ENCODE data around the gene IL22RA1.

Gene IL22RA1

DNA sequence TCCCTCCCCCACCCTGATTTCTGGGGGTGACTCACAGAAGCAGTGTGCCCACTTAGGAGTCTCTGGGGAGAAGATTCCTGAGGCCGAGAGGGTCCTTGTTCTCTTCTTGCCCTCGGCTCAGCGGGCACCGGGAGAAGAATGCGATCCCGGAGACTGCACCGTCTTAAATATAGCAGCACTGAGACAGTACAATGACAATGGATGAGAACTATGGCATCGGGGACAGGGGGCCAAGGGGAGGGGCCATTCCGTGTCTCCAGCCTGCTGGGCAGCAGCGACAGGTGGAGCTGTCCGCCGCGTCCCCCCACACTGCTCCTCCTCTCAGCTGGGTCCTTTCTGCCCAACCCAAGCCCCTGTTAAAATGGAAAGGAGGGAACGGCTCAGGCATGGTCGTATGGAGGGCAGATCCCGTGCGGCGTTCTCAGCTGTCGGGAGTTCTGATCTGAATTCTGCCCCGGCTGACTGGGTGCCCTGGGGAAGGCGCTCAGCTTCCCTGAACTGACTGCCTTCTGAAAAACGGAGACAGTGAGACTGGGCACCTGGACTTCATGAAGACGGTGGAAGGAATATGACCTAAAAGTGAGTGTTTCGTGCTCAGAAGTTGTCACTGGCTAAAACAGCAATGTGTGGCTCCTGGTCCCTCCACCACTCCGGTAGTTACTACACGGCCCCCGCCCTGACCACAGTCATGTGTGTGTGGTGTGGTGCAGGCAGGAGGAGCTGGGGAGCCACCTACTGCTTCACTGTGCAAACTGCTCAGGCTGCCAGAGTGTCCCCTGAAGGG is 30.8 kb downstream of the IL22RA1 start, which contains the start of gene MYOM3:
MYOM3 (minus strand) TSS at position 140 of the 784 bp plus-strand sequence. CDS start 3,499 bp downstream, outside the sequence.
- Histone ChIP-seq H3F3A (ENCODE audit: insufficient read depth, low read length) (no peaks in the 10 kb centered on the region), H4K20me1 (ENCODE audit: insufficient read depth, low read length) (no peaks in the 10 kb centered on the region), H3K79me2 (ENCODE audit: insufficient read depth, low read length) (no peaks in the 10 kb centered on the region), H3K9me3 (ENCODE audit: low read length) (no peaks in the 10 kb centered on the region), H3K4me3 (ENCODE audit: low read depth, low read length, poor library complexity, severe bottlenecking) (no peak within 1 kb of the TSS), H3K9me2 (ENCODE audit: low read depth, low read length) (no peaks in the 10 kb centered on the region), H2AFZ (ENCODE audit: low read length) (no peak within 1 kb of the TSS), H3K4me1 (ENCODE audit: insufficient read depth, low read length, severe bottlenecking) (no peaks in the 10 kb centered on the region), H3K36me3 (ENCODE audit: insufficient read depth, low read length) (no peaks in the 10 kb centered on the region), H3K27ac (ENCODE audit: low read depth, low read length, poor library complexity, severe bottlenecking) (no peak within 1 kb of the TSS), H3K27me3 (ENCODE audit: insufficient read depth, low read length) (peaks cover 10% of the 10 kb centered on the region; the same call in 1 of the 2 replicates), H3K4me2 (ENCODE audit: low read length) (no peak within 1 kb of the TSS), H3K9ac (ENCODE audit: low read length) (no peak within 1 kb of the TSS)
- TF ChIP-seq EZH2 (IDR thresholded peaks at IDR 0.05; ENCODE audit: borderline replicate concordance, low read length): no peak
- TF ChIP-seq, protein P1, sequence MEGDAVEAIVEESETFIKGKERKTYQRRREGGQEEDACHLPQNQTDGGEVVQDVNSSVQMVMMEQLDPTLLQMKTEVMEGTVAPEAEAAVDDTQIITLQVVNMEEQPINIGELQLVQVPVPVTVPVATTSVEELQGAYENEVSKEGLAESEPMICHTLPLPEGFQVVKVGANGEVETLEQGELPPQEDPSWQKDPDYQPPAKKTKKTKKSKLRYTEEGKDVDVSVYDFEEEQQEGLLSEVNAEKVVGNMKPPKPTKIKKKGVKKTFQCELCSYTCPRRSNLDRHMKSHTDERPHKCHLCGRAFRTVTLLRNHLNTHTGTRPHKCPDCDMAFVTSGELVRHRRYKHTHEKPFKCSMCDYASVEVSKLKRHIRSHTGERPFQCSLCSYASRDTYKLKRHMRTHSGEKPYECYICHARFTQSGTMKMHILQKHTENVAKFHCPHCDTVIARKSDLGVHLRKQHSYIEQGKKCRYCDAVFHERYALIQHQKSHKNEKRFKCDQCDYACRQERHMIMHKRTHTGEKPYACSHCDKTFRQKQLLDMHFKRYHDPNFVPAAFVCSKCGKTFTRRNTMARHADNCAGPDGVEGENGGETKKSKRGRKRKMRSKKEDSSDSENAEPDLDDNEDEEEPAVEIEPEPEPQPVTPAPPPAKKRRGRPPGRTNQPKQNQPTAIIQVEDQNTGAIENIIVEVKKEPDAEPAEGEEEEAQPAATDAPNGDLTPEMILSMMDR (IDR thresholded peaks at IDR 0.05; ENCODE audit: low read length): peak; percentile 38; the same call in 1 of the 2 replicates

DNA sequence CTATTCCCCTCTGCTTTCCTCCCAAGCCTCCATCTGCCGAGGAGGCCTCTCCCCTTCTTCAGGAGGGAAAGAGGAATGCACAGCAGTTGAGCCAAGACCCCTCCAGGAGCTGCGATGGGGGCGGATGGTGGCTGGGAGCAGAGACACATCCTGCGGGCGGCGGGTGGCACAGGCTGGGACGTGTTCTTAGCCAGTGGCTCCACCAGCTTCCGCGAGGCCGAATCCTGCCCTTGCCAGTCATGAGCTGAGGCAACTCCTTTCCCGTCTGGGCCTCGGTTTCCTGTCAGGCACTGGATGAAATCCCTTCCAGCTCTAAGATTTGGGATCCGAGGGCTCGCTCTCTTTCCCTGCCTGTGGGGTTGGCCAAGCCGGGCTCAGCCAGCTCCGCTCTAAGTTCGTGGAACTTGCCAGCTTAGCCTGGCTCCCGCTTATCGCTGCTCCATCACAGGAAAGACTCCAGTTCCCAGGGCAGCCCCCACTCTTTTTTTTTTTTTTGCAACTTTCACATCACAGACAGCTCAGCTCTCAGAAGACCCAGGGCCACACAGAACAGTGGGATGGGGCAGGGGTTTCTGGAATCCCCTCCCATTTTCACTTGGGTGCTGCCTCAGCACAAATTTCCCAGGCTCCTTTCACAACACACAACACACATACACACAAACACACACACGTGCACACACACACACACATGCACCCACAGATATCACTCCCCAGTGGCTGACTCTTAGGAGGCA is 31.5 kb downstream of the IL22RA1 start:
- Histone ChIP-seq H3K4me1 (ENCODE audit: insufficient read depth, low read length, severe bottlenecking) (no peaks in the 10 kb centered on the region), H3K27ac (ENCODE audit: low read depth, low read length, poor library complexity, severe bottlenecking) (no peak overlapping the region), H3K9ac (ENCODE audit: low read length) (no peak overlapping the region), H3K79me2 (ENCODE audit: insufficient read depth, low read length) (no peaks in the 10 kb centered on the region), H3K9me3 (ENCODE audit: low read length) (no peaks in the 10 kb centered on the region), H3K4me2 (ENCODE audit: low read length) (no peak overlapping the region), H3F3A (ENCODE audit: insufficient read depth, low read length) (no peaks in the 10 kb centered on the region), H3K27me3 (ENCODE audit: insufficient read depth, low read length) (peaks cover 12% of the 10 kb centered on the region; the same call in 1 of the 2 replicates), H3K9me2 (ENCODE audit: low read depth, low read length) (no peaks in the 10 kb centered on the region), H2AFZ (ENCODE audit: low read length) (no peak overlapping the region), H3K36me3 (ENCODE audit: insufficient read depth, low read length) (no peaks in the 10 kb centered on the region), H3K4me3 (ENCODE audit: low read depth, low read length, poor library complexity, severe bottlenecking) (no peak overlapping the region), H4K20me1 (ENCODE audit: insufficient read depth, low read length) (no peaks in the 10 kb centered on the region)
- TF ChIP-seq, protein P1 (IDR thresholded peaks at IDR 0.05; ENCODE audit: low read length): no peak
- TF ChIP-seq EZH2 (IDR thresholded peaks at IDR 0.05; ENCODE audit: borderline replicate concordance, low read length): no peak

DNA sequence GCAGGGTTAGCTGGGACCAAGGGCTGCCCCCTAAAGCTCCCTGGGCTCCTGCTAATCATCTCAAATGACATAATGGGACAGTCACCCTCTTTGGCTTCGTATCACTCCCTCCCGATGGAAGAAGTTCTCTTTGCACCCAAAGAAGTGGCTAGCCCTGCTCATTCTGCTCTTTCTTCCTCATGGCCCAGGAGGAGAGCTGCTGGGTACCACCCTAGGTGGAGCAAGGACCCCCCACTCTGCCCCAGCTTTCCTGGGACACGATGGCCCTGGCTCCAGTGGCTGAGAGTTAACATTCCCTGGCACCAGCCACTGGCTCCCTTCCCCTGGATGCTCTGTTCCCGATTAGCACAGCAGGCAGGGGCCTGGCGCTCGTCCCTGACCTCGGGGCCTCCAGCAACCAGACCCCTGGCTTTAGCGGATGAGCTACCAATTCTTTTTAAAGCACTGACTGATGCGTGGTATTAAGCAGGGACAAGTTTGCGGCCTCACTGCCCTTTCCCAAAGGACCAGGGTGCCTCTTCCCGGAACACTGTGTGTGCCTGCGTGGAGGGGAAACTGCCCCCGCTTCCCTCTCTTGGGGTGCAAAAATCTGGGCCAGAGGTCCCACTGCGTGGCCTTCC is 32.2 kb downstream of the IL22RA1 start:
- Histone ChIP-seq H3K36me3 (ENCODE audit: insufficient read depth, low read length) (no peaks in the 10 kb centered on the region), H4K20me1 (ENCODE audit: insufficient read depth, low read length) (no peaks in the 10 kb centered on the region), H3K27me3 (ENCODE audit: insufficient read depth, low read length) (peaks cover 12% of the 10 kb centered on the region; the same call in 1 of the 2 replicates), H3K4me3 (ENCODE audit: low read depth, low read length, poor library complexity, severe bottlenecking) (no peak overlapping the region), H3K9ac (ENCODE audit: low read length) (no peak overlapping the region), H3K4me2 (ENCODE audit: low read length) (no peak overlapping the region), H2AFZ (ENCODE audit: low read length) (no peak overlapping the region), H3K79me2 (ENCODE audit: insufficient read depth, low read length) (no peaks in the 10 kb centered on the region), H3K9me3 (ENCODE audit: low read length) (no peaks in the 10 kb centered on the region), H3K9me2 (ENCODE audit: low read depth, low read length) (no peaks in the 10 kb centered on the region), H3K4me1 (ENCODE audit: insufficient read depth, low read length, severe bottlenecking) (no peaks in the 10 kb centered on the region), H3F3A (ENCODE audit: insufficient read depth, low read length) (no peaks in the 10 kb centered on the region), H3K27ac (ENCODE audit: low read depth, low read length, poor library complexity, severe bottlenecking) (no peak overlapping the region)
- TF ChIP-seq, protein P1 (IDR thresholded peaks at IDR 0.05; ENCODE audit: low read length): no peak
- no peak for TF ChIP-seq EZH2 (IDR thresholded peaks at IDR 0.05; ENCODE audit: borderline replicate concordance, low read length)
